A673 (cell line): Measurements from ENCODE around the gene SUFU.

Experiments used
- EZH2 ChIP-seq: fragments of 200-600 bp; sonication (generic); IDR thresholded peaks from 2 replicates; pipeline ENCODE4 v1.6.1; 2017; ENCODE audit warnings: borderline replicate concordance, low read depth, mild to moderate bottlenecking, mixed read lengths, antibody characterized with exemption, low read length; ENCODE audit not compliant: poor library complexity, severe bottlenecking
- TF ChIP-seq, protein P1 (sequence below): fragments of 300-800, 200-600 bp; sonication (generic); conservative IDR thresholded peaks from 2 replicates; pipeline ENCODE4 v1.5.1; 2017; ENCODE audit warnings: low read depth, mild to moderate bottlenecking, antibody characterized with exemption, low read length, moderate library complexity, mixed read lengths

DNA sequence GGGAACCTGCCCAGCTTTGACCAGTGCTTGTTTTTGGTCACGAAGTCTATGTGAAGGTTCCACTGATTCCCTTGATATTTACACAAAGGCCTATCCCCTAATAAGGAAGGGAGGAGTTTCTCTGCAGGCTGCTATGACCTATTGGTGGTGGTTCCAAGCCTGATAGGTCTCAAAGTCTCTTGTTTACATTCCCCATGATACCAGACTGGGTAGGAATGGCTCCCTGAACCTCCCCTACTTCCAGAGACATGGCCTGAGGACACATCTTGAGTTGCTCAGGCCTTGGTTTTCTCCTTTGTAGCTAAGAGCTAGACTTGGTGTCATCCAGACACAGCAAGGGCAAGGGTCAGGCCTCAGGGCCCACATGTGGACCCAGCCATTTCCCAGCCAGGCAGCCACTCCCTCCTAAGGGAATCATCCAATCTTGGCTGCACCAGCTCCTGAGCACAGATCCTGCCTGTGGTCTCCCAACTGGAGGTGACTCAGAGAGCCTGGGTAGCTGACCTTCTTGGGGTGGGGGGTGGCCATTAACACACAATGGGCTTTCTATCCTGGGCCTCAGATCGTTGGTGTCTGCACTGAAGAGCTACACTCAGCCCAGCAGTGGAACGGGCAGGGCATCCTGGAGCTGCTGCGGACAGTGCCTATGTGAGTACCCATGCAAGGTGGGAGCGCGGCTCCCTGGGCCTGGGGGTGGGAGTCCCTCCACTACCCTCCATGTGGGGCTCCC lies 89.5 kb downstream of the SUFU start:
- TF ChIP-seq, protein P1, sequence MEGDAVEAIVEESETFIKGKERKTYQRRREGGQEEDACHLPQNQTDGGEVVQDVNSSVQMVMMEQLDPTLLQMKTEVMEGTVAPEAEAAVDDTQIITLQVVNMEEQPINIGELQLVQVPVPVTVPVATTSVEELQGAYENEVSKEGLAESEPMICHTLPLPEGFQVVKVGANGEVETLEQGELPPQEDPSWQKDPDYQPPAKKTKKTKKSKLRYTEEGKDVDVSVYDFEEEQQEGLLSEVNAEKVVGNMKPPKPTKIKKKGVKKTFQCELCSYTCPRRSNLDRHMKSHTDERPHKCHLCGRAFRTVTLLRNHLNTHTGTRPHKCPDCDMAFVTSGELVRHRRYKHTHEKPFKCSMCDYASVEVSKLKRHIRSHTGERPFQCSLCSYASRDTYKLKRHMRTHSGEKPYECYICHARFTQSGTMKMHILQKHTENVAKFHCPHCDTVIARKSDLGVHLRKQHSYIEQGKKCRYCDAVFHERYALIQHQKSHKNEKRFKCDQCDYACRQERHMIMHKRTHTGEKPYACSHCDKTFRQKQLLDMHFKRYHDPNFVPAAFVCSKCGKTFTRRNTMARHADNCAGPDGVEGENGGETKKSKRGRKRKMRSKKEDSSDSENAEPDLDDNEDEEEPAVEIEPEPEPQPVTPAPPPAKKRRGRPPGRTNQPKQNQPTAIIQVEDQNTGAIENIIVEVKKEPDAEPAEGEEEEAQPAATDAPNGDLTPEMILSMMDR = no peak
- no peak for TF ChIP-seq EZH2
